Lower lobe of right lung (tissue), 2 donors: Measurements from ENCODE around the gene C1orf53. TPM values are rescaled to one million over a fixed set of nuclear protein-coding genes. Genes with fewer than 3 reads are reported as not detected.
"Not testable (repeated sequence)": the region's sequence is repeated elsewhere in the genome, so short reads cannot be mapped to it uniquely, and the experiment has no call there.

ENCODE experiments used
- ATAC-seq, 2 donors: fragments of 200-7000 bp; cut with Tn5 transposase; one replicate each; pipeline ENCODE4 v1.9.1; 2020 to 2022; ENCODE audit warnings: mild to moderate bottlenecking in 2 of 2, moderate library complexity in 2 of 2
- DNase-seq: peaks from one replicate; pipeline ENCODE4 v3.0.0-alpha.2; 2020
- H3K27ac ChIP-seq: fragments of 200-600 bp; one replicate; pipeline ENCODE4 v1.8.0; 2022
- H3K27me3 ChIP-seq: fragments of 200-600 bp; one replicate; pipeline ENCODE4 v1.8.0; 2022; ENCODE audit warnings: low read depth
- H3K36me3 ChIP-seq: fragments of 200-600 bp; one replicate; pipeline ENCODE4 v1.8.0; 2022; ENCODE audit warnings: mild to moderate bottlenecking
- H3K4me1 ChIP-seq: fragments of 200-600 bp; one replicate; pipeline ENCODE4 v1.8.0; 2022
- H3K4me3 ChIP-seq: fragments of 200-600 bp; one replicate; pipeline ENCODE4 v1.8.0; 2022; ENCODE audit warnings: mild to moderate bottlenecking
- H3K9me3 ChIP-seq: fragments of 200-600 bp; one replicate; pipeline ENCODE4 v1.8.0; 2022
- intact Hi-C: fragments of 100-400 bp; cut with DNase I; formaldehyde crosslinking; loops from one replicate; pipeline ENCODE4 v1.11.0; 2022
- total RNA-seq: library from RNA; stranded (reverse); fragmentation: NEBNext Ultra II Directional; extraction: Animal tissue kit (Norgen Biotek cat#: 25700); gene quantifications from one replicate; pipeline ENCODE4 v1.2.1, GENCODE V29; 2021
- TF ChIP-seq, protein P1 (sequence below): fragments of 200-600 bp; IDR thresholded peaks from one replicate; pipeline ENCODE4 v1.8.0; 2022; ENCODE audit warnings: antibody characterized with exemption, mild to moderate bottlenecking
- donor health status: DM: no; HTN: yes; CAD: no; lungs with severe emphysema.

The C1orf53 gene
- total RNA-seq, 1 donor from 2014 or later = 2.0 TPM

DNA sequence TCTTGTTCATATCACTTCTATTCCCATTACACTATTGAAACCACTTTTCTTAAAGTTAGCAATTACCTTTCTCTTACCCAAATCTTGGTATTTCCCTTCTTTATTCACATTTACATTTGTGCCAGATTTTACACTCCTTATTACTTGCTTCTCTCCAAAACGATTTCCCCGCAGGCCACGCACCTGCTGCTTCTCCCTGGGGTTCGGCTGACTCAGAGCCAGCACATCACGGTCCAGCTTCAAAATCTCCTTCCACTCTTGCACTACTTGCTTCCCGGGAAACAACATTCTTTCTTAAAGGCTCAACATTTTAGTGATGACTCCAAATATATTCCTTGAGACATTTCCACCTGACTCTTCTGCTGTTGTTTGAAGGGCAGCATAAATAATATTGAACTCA is 35.5 kb downstream of the C1orf53 start:
- TF ChIP-seq, protein P1, sequence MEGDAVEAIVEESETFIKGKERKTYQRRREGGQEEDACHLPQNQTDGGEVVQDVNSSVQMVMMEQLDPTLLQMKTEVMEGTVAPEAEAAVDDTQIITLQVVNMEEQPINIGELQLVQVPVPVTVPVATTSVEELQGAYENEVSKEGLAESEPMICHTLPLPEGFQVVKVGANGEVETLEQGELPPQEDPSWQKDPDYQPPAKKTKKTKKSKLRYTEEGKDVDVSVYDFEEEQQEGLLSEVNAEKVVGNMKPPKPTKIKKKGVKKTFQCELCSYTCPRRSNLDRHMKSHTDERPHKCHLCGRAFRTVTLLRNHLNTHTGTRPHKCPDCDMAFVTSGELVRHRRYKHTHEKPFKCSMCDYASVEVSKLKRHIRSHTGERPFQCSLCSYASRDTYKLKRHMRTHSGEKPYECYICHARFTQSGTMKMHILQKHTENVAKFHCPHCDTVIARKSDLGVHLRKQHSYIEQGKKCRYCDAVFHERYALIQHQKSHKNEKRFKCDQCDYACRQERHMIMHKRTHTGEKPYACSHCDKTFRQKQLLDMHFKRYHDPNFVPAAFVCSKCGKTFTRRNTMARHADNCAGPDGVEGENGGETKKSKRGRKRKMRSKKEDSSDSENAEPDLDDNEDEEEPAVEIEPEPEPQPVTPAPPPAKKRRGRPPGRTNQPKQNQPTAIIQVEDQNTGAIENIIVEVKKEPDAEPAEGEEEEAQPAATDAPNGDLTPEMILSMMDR = no peak
- DNase-seq (no peak), ATAC-seq (no peak)
- no peak overlapping the region for H3K4me3 ChIP-seq
- H3K4me1 ChIP-seq = no peaks in the 10 kb centered on the region
- H3K9me3 ChIP-seq = no peaks in the 10 kb centered on the region
- intact Hi-C loops = no loop called here
- H3K27me3 ChIP-seq = peaks cover 18% of the 10 kb centered on the region
- H3K36me3 ChIP-seq = no peaks in the 10 kb centered on the region
- no peak overlapping the region for H3K27ac ChIP-seq

DNA sequence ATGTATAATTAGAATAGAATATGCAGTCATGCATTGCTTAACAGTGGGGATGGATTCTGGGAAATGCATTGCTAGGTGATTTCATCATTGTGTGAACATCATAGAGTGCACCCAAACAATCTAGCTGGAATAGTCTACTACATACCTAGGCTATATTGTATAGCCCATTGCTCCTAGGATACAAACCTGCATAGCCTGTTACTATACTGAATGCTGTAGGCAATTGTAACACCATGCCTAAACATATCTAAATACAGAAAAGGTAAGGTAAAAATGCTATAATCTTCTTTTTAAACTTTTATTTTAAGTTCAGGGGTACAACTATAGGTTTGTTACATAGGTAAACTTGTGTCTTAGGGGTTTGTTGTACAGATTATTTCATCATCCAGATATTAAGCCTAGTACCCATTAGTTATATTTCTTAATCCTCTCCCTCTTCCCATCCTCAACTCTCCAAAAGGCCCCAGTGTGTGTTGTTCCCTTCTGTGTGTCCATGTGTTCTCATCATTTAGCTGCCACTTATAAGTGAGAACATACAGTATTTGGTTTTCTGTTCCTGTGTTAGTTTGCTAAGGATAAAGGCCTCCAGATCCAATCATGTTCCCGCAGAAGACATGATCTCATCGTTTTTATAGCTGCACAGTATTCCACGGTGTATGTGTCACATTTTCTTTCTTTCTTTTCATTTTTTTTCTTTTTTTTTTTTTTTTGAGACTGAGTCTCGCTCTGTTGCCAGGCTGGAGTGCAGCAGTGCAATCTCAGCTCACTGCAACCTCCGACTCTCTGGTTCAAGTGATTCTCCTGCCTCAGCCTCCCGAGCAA is 36.9 kb downstream of the C1orf53 start:
- intact Hi-C loops, H3K27me3 ChIP-seq, H3K4me3 ChIP-seq, H3K4me1 ChIP-seq, ATAC-seq, DNase-seq, H3K9me3 ChIP-seq, H3K36me3 ChIP-seq, H3K27ac ChIP-seq: not testable (repeated sequence)

DNA sequence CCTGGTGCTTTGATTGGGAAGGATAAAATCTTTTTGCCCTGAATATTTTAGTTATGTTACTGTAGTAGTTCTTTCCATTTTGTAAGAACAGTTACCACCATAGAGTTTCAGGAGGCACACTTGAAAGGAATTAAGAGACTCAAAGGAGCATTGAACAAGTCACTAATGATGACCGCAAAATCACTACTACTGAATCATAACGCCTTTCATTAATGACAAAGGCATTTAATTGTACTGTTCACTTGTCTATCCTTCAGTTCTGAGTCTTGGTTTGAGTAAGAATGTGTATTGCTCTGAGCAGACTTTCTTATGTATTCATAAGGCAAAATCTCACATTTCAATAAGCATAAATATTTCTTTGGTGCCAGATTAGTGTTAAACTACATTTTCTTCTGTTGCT is 39.6 kb downstream of the C1orf53 start:
- DNase-seq (no peak), ATAC-seq (no peak)
- H3K4me1 ChIP-seq = no peaks in the 10 kb centered on the region
- intact Hi-C loops = no loop called here
- TF ChIP-seq, protein P1 = no peak
- no peaks in the 10 kb centered on the region for H3K9me3 ChIP-seq
- H3K36me3 ChIP-seq = no peaks in the 10 kb centered on the region
- no peak overlapping the region for H3K4me3 ChIP-seq
- H3K27ac ChIP-seq = no peak overlapping the region
- no peaks in the 10 kb centered on the region for H3K27me3 ChIP-seq

DNA sequence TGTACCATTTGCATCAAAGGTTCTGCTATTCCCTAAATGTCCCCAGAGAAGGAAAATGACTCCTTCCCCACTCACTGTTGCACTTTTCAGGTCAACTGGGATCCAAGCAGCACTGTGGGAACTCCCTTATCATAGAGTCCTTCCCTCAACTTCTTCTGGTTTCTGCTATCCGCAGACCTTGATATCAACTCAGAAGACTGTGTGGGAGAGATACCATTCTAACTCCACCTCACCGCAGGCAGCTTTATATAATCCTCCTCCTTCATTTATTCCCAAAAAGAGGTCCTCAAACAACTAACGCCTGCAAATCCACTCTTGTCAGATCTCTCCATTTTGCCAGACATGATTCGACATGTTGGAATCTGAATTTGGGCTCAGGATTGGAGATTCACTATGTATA is 42.1 kb downstream of the C1orf53 start:
- Histone ChIP-seq H3K27me3 (no peaks in the 10 kb centered on the region), H3K4me3 (no peak overlapping the region), H3K27ac (no peak overlapping the region), H3K9me3 (no peaks in the 10 kb centered on the region), H3K36me3 (no peaks in the 10 kb centered on the region), H3K4me1 (no peaks in the 10 kb centered on the region)
- ATAC-seq (no peak), DNase-seq (no peak)
- intact Hi-C loops = no loop called here
- TF ChIP-seq, protein P1 = no peak

DNA sequence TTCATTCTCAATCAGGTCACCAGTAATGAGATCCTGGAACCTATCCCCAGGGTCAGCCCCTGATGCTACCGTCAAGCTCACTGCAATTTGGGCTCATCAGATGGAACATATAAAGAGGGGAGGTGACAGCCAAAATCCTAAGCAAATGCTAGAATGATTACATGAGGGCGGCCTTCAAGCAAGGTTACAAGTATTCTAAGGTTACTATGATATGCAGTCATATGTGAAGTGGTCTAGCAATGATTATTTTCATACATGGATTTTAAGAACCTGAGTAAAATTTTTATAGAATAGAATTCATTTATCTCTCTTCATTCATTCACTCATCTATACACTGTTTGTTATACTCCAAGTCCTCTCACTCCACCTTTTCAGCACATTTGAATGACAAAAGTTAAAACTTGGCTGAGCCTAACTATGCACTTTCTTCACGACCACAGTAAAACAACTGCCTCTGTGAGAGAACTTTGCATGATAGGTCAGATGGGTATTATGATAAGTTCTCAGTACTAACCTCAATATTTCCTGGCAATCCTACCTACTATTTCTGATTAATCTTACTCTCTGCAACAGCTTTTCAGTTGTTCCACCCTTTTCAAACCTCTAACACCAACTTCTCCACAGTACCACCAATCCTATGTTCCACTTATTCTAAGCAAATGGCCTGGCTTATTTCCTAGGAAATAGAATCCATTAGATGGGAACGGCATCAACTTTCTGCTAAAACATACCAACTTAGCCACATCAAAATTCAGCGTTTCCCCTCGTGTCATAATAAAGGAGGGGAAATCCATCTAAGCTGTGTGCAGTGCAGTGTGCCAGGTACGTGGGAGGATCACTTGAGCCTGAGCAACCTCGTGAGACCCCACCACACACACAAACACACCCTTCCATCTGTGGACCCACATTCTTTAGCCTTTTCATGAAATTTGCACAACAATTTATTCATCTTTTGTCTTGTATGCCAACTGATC is 46.8 kb downstream of the C1orf53 start:
- H3K27me3 ChIP-seq = no peaks in the 10 kb centered on the region
- ATAC-seq = no peak
- no peak overlapping the region for H3K27ac ChIP-seq
- TF ChIP-seq, protein P1 = no peak
- no peak for DNase-seq
- H3K4me3 ChIP-seq = no peak overlapping the region
- no peaks in the 10 kb centered on the region for H3K36me3 ChIP-seq
- intact Hi-C loops = no loop called here
- no peaks in the 10 kb centered on the region for H3K4me1 ChIP-seq
- no peaks in the 10 kb centered on the region for H3K9me3 ChIP-seq

DNA sequence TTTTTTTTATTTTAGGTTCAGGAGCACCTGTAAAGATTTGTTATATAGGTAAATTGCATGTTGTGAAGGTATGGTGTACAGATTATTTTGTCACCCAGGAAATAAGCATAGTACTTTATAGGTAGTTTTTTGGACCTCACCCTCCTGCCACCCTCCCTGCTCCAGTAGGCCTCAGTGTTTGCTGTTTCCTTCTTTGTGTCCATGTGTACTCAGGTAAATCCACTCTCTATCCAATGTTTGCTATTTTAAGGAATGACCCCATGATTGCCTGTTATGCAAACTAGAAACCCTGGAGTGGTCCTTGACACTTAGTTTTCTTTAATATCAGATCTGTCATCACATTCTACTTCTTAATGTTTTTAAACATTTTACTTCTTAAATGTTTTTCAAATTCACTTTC is 48.7 kb downstream of the C1orf53 start:
- H3K27me3 ChIP-seq = no peaks in the 10 kb centered on the region
- TF ChIP-seq, protein P1 = no peak
- DNase-seq (no peak), ATAC-seq (peak; percentile 44 to 72)
- no peak overlapping the region for H3K4me3 ChIP-seq
- no peaks in the 10 kb centered on the region for H3K9me3 ChIP-seq
- H3K27ac ChIP-seq = no peak overlapping the region
- intact Hi-C loops = no loop called here
- H3K36me3 ChIP-seq = no peaks in the 10 kb centered on the region
- H3K4me1 ChIP-seq = no peaks in the 10 kb centered on the region
